Activated naive CD4-positive, alpha-beta T cell treated with anti-CD3 and anti-CD28 coated beads for 36 hours (primary cell): ENCODE data around the gene ZNF653. TPM values are rescaled to one million over a fixed set of nuclear protein-coding genes. Genes with fewer than 3 reads are reported as not detected.

Source experiments
- CTCF ChIA-PET: fragments of 350-600 bp; sonication (Branson Sonifier 250); formaldehyde crosslinking; loops from one replicate; lab custom pipeline; 2021; ENCODE audit warnings: antibody characterized with exemption; lab: Charles Lee
- DNase-seq: peaks from one replicate; pipeline ENCODE4 v3.0.0-alpha.2; 2020
- H3K27ac Mint-ChIP-seq: one replicate; pipeline ENCODE4 v1.8.0; 2021; ENCODE audit warnings: mild to moderate bottlenecking, mixed read lengths
- H3K27me3 Mint-ChIP-seq: one replicate; pipeline ENCODE4 v1.8.0; 2021; ENCODE audit warnings: low read depth, mixed read lengths
- H3K36me3 Mint-ChIP-seq: one replicate; pipeline ENCODE4 v1.8.0; 2021; ENCODE audit warnings: low read depth, mixed read lengths
- H3K4me1 Mint-ChIP-seq: one replicate; pipeline ENCODE4 v1.8.0; 2021; ENCODE audit warnings: low read depth, mixed read lengths
- H3K4me3 Mint-ChIP-seq: one replicate; pipeline ENCODE4 v1.8.0; 2021; ENCODE audit warnings: mild to moderate bottlenecking, moderate library complexity, mixed read lengths
- H3K9me3 Mint-ChIP-seq: one replicate; pipeline ENCODE4 v1.8.0; 2021; ENCODE audit warnings: mixed read lengths
- intact Hi-C: fragments of 100-400 bp; cut with micrococcal nuclease; formaldehyde crosslinking; loops from one replicate; pipeline ENCODE4 v1.15.1; 2023
- total RNA-seq, 2 experiments: library from RNA; stranded (reverse); gene quantifications; one replicate each; pipeline ENCODE4 v1.2.3, GENCODE V29; 2021

Gene ZNF653
- total RNA-seq, 2 experiments from 2014 or later, result 6.8 to 7.3 TPM

- H3K9me3 Mint-ChIP-seq, result no peaks in the 10 kb centered on the region
- no peak for DNase-seq
- intact Hi-C loops, result no loop called here
- no peak within 1 kb of the TSS for H3K4me3 Mint-ChIP-seq
- no peaks in the 10 kb centered on the region for H3K36me3 Mint-ChIP-seq
- CTCF ChIA-PET, result no interaction called here
- no peak within 1 kb of the TSS for H3K27ac Mint-ChIP-seq
- H3K4me1 Mint-ChIP-seq, result peaks cover 12% of the 10 kb centered on the region
- peaks cover 23% of the 10 kb centered on the region for H3K27me3 Mint-ChIP-seq
These were observed 32.8 kb upstream of the ZNF653 start, which contains the start of gene CNN1 for GRCh38 chr19:11538232-11539036. Gene CNN1, plus strand, starts transcription at chr19:11538851. Its CDS starts 77 bp downstream, at chr19:11538928.

DNA sequence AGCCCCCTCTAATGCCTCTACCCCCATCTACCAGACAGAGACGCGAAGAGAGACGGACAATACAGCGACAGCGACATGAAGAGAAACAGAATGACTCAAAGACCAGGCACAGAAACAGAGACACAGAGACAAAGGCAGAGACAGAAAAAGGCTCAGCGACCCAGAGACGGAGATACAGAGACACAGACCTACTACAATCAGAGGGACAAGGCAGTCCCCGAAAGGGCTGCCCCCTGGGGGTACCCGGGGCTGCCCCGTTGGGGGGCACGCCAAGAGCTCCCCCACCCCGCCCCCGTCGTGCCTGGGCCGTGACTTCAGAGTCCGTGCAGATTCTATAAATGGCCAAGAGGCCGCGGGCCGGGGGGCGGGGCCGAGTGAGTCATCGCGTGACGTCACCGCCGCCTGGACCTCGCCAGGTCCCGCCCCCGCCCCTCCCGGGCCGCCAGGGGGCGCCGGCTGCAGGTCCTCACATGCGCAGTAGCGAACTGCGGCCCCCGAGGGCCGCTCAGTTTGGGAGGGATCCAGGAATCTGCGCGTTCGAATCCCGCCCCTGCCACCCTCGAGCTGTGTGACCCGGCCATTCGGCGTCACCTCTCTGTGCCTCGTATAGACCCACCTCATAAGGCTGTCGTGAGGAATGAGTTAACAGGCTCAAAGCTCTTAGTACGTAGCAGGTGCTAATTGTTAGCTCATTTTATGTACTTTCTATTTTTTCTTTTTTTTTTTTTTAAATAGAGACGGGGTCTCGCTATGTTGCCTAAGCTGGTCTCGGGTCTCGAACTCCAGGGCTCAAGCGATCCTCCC is 30.4 kb upstream of the ZNF653 start:
- Mint-ChIP-seq H3K36me3 (no peaks in the 10 kb centered on the region), H3K4me3 (no peak overlapping the region), H3K27me3 (peaks cover 16% of the 10 kb centered on the region), H3K4me1 (peaks cover 19% of the 10 kb centered on the region), H3K27ac (no peak overlapping the region), H3K9me3 (no peaks in the 10 kb centered on the region)
- intact Hi-C loops, result loop anchor here (1.0 kb wide), 2 partner anchors 23 to 51 kb away; partner anchors contain the start of gene ELOF1
- CTCF ChIA-PET, result interaction anchor here (0.5 to 1.5 kb wide), 20 partner anchors 9 to 245 kb away, joined by 3 to 8 read pairs (median 4); partner anchors contain the start of gene ELOF1
- DNase-seq, result peak; percentile 87

- Mint-ChIP-seq H3K4me1 (peaks cover 23% of the 10 kb centered on the region), H3K4me3 (no peak overlapping the region), H3K36me3 (no peaks in the 10 kb centered on the region), H3K9me3 (no peaks in the 10 kb centered on the region), H3K27ac (no peak overlapping the region), H3K27me3 (peaks cover 11% of the 10 kb centered on the region)
- intact Hi-C loops, result no loop called here
- CTCF ChIA-PET, result no interaction called here
- DNase-seq, result no peak
These were observed 29.3 kb upstream of the ZNF653 start for GRCh38 chr19:11534948-11535347.

- H3K4me1 Mint-ChIP-seq, result peaks cover 23% of the 10 kb centered on the region
- no peaks in the 10 kb centered on the region for H3K36me3 Mint-ChIP-seq
- no peaks in the 10 kb centered on the region for H3K9me3 Mint-ChIP-seq
- intact Hi-C loops, result no loop called here
- CTCF ChIA-PET, result interaction anchor here (0.7 to 1.0 kb wide), 2 partner anchors 29 to 53 kb away, joined by 3 read pairs; partner anchors contain the start of gene ZNF653
- no peak overlapping the region for H3K27ac Mint-ChIP-seq
- H3K27me3 Mint-ChIP-seq, result peaks cover 11% of the 10 kb centered on the region
- DNase-seq, result no peak
- no peak overlapping the region for H3K4me3 Mint-ChIP-seq
These were observed 28.9 kb upstream of the ZNF653 start for GRCh38 chr19:11534538-11534937.

- CTCF ChIA-PET, result no interaction called here
- no peak overlapping the region for H3K4me3 Mint-ChIP-seq
- no peaks in the 10 kb centered on the region for H3K9me3 Mint-ChIP-seq
- DNase-seq, result peak; percentile 64
- H3K36me3 Mint-ChIP-seq, result peaks cover 4% of the 10 kb centered on the region
- H3K27me3 Mint-ChIP-seq, result no peaks in the 10 kb centered on the region
- H3K27ac Mint-ChIP-seq, result no peak overlapping the region
- peaks cover 31% of the 10 kb centered on the region for H3K4me1 Mint-ChIP-seq
- intact Hi-C loops, result no loop called here
These were observed 24.8 kb upstream of the ZNF653 start for GRCh38 chr19:11530432-11530831.

- peak within 1 kb of the TSS; percentile 90 for H3K27ac Mint-ChIP-seq
- CTCF ChIA-PET, result interaction anchor here (0.6 to 1.0 kb wide), 2 partner anchors 59 to 147 kb away, joined by 3 to 4 read pairs; no protein-coding TSS in a partner anchor
- H3K4me3 Mint-ChIP-seq, result peak within 1 kb of the TSS; percentile 97
- no peaks in the 10 kb centered on the region for H3K27me3 Mint-ChIP-seq
- H3K4me1 Mint-ChIP-seq, result peaks cover 26% of the 10 kb centered on the region
- no peaks in the 10 kb centered on the region for H3K9me3 Mint-ChIP-seq
- H3K36me3 Mint-ChIP-seq, result peaks cover 4% of the 10 kb centered on the region
- DNase-seq, result peak; percentile 97
- intact Hi-C loops, result loop anchor here (1.0 to 2.0 kb wide), 5 partner anchors 23 to 154 kb away; partner anchors contain the start of genes ELOF1, ODAD3, PRKCSH and SWSAP1
These were observed 23.1 kb upstream of the ZNF653 start, which contains the start of gene ECSIT for GRCh38 chr19:11528551-11529341. Gene ECSIT, minus strand, starts transcription at chr19:11529134. Its CDS starts 9,964 bp downstream, at chr19:11519170.

DNA sequence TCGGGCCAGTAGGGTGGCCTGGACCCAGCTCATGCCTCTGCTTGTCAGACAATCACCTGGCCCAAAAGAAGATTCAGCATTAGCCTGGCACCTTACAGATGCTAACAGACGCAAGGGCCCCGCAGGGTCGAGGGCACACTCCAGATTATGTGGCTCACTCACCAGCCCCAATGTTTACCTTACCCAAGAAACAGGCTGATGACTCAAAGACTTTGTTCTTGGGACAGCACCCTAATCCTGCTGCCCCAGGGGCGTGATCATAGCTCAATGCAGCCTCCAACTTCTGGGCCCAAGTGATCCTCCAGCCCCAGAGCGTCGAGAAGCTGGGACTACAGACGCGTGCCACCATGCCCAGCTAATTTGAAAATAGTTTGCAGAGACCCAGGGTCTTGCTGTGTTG is 13.5 kb upstream of the ZNF653 start:
- Mint-ChIP-seq H3K4me3 (no peak overlapping the region), H3K27me3 (no peaks in the 10 kb centered on the region), H3K27ac (no peak overlapping the region), H3K9me3 (no peaks in the 10 kb centered on the region), H3K36me3 (peaks cover 10% of the 10 kb centered on the region), H3K4me1 (peaks cover 3% of the 10 kb centered on the region)
- intact Hi-C loops, result no loop called here
- no peak for DNase-seq
- CTCF ChIA-PET, result no interaction called here

GRCh38 chr19:11513946-11514345 is 8.3 kb upstream of the ZNF653 start:
- no peak overlapping the region for H3K4me3 Mint-ChIP-seq
- H3K27me3 Mint-ChIP-seq, result no peaks in the 10 kb centered on the region
- intact Hi-C loops, result no loop called here
- H3K4me1 Mint-ChIP-seq, result no peaks in the 10 kb centered on the region
- no peak for DNase-seq
- CTCF ChIA-PET, result no interaction called here
- H3K27ac Mint-ChIP-seq, result no peak overlapping the region
- H3K36me3 Mint-ChIP-seq, result peaks cover 13% of the 10 kb centered on the region
- H3K9me3 Mint-ChIP-seq, result no peaks in the 10 kb centered on the region

DNA sequence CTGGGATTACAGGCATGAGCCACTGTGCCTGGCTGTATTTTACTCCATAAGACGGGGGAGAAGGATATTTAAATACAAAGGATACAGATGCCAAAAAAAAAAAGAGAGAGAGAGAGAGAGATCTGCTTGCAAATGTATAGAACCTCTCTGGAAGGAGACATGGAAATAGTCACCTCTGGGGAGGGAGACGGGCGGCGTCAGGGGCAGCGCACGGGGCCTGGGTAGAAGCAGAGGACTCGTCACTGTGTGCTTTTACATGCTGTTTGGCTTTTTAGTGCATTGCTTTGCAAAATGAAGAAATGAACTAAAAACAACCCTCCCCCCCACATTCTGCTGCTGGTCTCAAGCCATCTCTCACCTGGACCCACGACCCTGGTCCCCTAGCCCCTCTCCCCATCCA is 4.8 kb upstream of the ZNF653 start:
- no peak overlapping the region for H3K4me3 Mint-ChIP-seq
- H3K9me3 Mint-ChIP-seq, result no peaks in the 10 kb centered on the region
- CTCF ChIA-PET, result no interaction called here
- intact Hi-C loops, result no loop called here
- no peak for DNase-seq
- peaks cover 8% of the 10 kb centered on the region for H3K4me1 Mint-ChIP-seq
- peaks cover 12% of the 10 kb centered on the region for H3K36me3 Mint-ChIP-seq
- no peak overlapping the region for H3K27ac Mint-ChIP-seq
- H3K27me3 Mint-ChIP-seq, result no peaks in the 10 kb centered on the region

DNA sequence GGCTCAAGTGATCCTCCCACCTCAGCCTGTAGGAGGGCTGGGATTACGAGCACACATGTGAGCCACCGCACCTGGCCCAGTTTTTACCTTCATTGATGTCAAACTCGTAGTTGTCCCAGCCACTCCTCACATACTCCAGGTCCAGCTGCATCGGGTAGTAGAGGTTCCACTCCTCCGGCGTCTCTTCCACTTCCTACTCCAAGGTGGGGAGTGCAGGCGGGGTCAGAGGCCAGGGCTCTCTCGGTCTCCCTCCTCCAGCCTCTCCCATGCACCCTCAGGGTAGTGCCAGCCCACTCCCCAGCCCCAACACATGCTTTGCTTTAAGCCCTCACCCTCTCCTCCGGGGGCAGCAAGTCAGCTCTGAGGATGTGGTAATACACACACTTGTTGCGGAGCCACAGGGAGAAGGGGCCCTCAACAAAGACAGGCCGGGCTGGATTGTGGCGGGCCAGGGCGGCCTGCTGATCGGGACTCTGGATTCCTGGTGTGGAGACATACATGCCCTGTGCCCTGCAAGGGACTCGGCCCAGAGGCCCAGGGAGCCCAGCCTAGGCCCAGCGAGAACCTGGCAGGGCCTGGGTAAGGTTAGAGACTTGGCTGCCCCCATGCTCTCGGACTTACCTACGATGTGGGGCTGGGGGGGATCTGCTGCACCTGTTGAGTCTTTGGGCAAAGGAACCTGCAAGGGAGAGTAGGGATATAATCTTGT is 1.9 kb upstream of the ZNF653 start:
- Mint-ChIP-seq H3K4me1 (peaks cover 15% of the 10 kb centered on the region), H3K4me3 (peak overlapping the region; percentile 86), H3K9me3 (no peaks in the 10 kb centered on the region), H3K36me3 (peaks cover 12% of the 10 kb centered on the region), H3K27me3 (no peaks in the 10 kb centered on the region), H3K27ac (no peak overlapping the region)
- DNase-seq, result no peak
- CTCF ChIA-PET, result no interaction called here
- intact Hi-C loops, result no loop called here

DNA sequence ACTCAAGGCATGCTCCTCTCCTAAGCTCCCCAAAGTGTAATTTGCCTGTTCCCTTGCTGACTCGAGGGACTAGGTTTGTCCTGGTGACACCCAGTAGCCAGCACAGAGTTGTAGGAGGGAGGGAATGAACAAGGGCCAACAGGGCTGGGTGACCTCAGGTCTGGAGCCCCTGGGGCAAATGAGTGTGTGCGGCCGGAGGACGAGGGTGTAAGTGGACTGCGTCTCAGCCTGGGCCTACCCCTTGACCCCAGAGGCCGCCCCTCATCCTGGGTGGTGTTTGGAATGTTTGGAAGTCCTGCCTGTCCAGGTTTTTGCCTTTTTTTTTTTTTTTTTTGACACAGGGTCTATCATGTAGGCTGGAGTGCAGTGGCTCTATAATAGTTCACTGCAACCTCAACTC is 1.3 kb upstream of the ZNF653 start:
- CTCF ChIA-PET, result no interaction called here
- Mint-ChIP-seq H3K36me3 (peaks cover 12% of the 10 kb centered on the region), H3K4me3 (peak overlapping the region; percentile 86), H3K27ac (no peak overlapping the region), H3K4me1 (peaks cover 15% of the 10 kb centered on the region), H3K27me3 (no peaks in the 10 kb centered on the region), H3K9me3 (no peaks in the 10 kb centered on the region)
- no peak for DNase-seq
- intact Hi-C loops, result no loop called here
